Activated CD4-positive, alpha-beta T cell treated with anti-CD3 and anti-CD28 coated beads for 24 hours (primary cell): Measurements from ENCODE around the gene KANSL2.
"Not testable (repeated sequence)": the region's sequence is repeated elsewhere in the genome, so short reads cannot be mapped to it uniquely, and the experiment has no call there.

Source experiments
- DNase-seq, 2 donors: peaks; one replicate each; pipeline ENCODE4 v3.0.0-alpha.2; 2020; ENCODE audit warnings: low read depth in 2 of 2

Gene KANSL2

GRCh38 chr12:48683534-48683933 lies 1.5 kb upstream of the KANSL2 start:
- DNase-seq: no peak

GRCh38 chr12:48682927-48683326 lies 889 bp upstream of the KANSL2 start:
- DNase-seq: no peak

GRCh38 chr12:48682533-48682905 lies 481 bp upstream of the KANSL2 start:
- DNase-seq: not testable (repeated sequence)

GRCh38 chr12:48681399-48681709 lies 684 bp downstream of the KANSL2 start:
- peak in 1 of 2 donors; percentile 5 for DNase-seq

- no peak for DNase-seq
These were observed 1.2 kb downstream of the KANSL2 start for GRCh38 chr12:48680861-48681260.

GRCh38 chr12:48678551-48679185 lies 3.4 kb downstream of the KANSL2 start:
- no peak for DNase-seq

- no peak for DNase-seq
These were observed 10.7 kb downstream of the KANSL2 start for GRCh38 chr12:48671231-48671856.

GRCh38 chr12:48668996-48669395 lies 13.0 kb downstream of the KANSL2 start:
- no peak for DNase-seq

- DNase-seq: no peak
These were observed 22.2 kb downstream of the KANSL2 start for GRCh38 chr12:48659863-48660262.

GRCh38 chr12:48651681-48652080 lies 30.4 kb downstream of the KANSL2 start:
- DNase-seq: no peak

GRCh38 chr12:48645354-48645753 lies 36.7 kb downstream of the KANSL2 start:
- not testable (repeated sequence) for DNase-seq

GRCh38 chr12:48643011-48643410 lies 39.0 kb downstream of the KANSL2 start:
- DNase-seq: no peak

GRCh38 chr12:48641752-48642555 lies 40.1 kb downstream of the KANSL2 start:
- not testable (repeated sequence) for DNase-seq

- DNase-seq: no peak
These were observed 41.2 kb downstream of the KANSL2 start for GRCh38 chr12:48640854-48641253.

- no peak for DNase-seq
These were observed 41.6 kb downstream of the KANSL2 start for GRCh38 chr12:48640428-48640827.

GRCh38 chr12:48631071-48631470 lies 51.0 kb downstream of the KANSL2 start:
- no peak for DNase-seq

GRCh38 chr12:48630346-48630745 lies 51.7 kb downstream of the KANSL2 start:
- no peak for DNase-seq

GRCh38 chr12:48629541-48629940 lies 52.5 kb downstream of the KANSL2 start:
- no peak for DNase-seq

- DNase-seq: no peak
These were observed 54.5 kb downstream of the KANSL2 start for GRCh38 chr12:48627556-48627955.

GRCh38 chr12:48622997-48623396 lies 59.0 kb downstream of the KANSL2 start:
- not testable (repeated sequence) for DNase-seq

GRCh38 chr12:48618541-48618940 lies 63.5 kb downstream of the KANSL2 start:
- DNase-seq: peak; percentile 50 to 67

GRCh38 chr12:48615681-48616080 lies 66.4 kb downstream of the KANSL2 start:
- DNase-seq: no peak

- no peak for DNase-seq
These were observed 68.7 kb downstream of the KANSL2 start for GRCh38 chr12:48613321-48613720.
